NK-92 (cell line): ENCODE results near the gene PITX2.

ENCODE experiments used
- DNase-seq: peaks from one replicate; lab custom pipeline; 2025; ENCODE audit not compliant: unreplicated experiment; lab: John Stamatoyannopoulos, UW

The PITX2 gene

DNA sequence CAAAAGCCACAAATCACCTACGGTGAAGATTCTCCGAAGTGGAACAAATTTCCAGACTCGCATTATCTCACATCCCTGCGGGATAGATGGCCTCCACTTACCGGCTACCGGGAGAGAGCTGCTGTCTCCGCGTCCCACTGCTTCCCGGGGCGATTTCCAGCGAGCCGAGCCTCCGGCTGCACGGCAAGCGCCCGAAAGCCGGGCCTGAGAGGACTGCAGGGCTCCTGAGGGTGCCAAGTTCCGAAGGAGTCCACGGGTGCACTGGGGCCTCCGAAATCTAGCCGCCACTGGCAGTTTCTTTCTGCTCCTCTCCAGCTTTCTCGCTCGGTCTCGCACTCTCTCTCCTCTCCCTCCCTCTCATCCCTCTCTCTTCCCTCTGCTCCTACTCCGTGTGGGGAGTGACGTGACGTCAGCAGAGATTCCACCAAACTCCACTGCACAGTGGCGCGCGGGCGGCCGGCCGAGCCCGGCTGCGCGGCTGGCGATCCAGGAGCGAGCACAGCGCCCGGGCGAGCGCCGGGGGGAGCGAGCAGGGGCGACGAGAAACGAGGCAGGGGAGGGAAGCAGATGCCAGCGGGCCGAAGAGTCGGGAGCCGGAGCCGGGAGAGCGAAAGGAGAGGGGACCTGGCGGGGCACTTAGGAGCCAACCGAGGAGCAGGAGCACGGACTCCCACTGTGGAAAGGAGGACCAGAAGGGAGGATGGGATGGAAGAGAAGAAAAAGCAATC, 14.0 kb upstream of the PITX2 start:
- DNase-seq = no peak

- DNase-seq = no peak
These were observed 13.3 kb upstream of the PITX2 start for GRCh38 chr4:110636171-110636679.

DNA sequence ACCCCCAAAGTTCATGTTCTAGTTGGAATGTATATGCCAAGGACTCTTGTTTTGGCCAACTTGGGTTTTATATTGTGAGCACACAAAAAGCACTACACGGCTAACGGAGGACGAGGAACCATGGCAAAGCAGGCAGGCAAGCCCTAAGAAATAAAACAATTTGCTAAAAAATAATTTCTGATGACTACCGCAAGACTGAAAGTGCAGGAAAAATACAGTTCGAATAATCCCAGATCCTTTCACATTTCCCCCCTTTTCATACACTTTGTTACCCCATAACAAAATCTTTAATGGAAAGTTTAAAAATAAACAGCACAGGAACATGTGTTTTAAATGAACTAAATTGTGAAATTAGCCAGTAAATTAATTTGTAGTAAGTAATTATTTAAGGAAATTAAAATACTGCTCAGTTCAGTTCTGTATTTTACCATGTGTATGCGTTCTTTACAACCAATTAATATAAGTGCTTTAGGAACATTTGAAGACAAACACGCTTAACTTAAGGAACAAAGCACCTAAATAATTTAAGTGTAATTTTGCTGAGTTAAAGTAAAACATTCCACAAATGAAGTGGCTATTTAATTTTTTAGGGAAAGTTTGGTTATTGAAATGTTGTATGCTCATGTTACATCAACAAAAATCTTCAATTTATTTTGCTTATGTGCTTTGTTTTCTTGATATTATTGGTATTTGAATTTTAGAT, 12.4 kb upstream of the PITX2 start:
- DNase-seq = no peak

DNA sequence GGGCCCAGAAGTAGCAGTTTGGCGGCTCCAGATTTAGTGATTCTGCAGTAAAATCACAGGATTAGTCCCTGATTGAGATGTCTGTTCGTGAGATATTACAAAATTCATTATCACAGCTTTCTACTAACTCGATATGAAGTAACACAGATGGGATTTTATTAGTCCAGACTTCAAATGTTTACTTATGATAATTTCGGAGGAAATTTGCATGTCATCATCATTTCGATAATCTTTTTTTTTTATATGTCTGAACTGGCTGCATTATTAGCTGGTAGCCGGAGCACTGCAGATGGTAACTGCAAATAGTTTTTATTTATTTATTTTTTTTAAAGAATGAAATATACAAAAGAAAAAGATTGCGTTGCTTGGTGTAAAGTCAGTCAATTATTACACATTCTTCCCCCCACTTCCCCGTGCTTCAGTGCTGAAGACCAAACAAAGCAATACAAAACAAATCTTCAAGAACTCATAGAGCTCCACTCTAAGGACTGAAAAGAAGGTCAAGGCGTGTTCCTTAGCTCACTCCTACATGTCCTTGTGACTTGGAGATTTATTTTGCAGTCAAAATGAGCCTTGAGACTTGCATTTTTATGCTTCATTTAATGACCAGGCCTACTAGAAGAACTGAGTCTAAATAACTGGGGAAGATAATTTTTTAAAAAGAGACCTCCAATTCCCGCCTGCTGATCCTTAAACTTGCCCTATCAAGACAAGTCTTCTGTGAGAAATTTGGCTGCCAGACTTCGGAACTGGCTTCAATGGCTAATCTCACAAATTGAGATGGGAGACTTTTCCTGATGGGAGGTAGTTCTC, 11.7 kb upstream of the PITX2 start:
- no peak for DNase-seq

DNA sequence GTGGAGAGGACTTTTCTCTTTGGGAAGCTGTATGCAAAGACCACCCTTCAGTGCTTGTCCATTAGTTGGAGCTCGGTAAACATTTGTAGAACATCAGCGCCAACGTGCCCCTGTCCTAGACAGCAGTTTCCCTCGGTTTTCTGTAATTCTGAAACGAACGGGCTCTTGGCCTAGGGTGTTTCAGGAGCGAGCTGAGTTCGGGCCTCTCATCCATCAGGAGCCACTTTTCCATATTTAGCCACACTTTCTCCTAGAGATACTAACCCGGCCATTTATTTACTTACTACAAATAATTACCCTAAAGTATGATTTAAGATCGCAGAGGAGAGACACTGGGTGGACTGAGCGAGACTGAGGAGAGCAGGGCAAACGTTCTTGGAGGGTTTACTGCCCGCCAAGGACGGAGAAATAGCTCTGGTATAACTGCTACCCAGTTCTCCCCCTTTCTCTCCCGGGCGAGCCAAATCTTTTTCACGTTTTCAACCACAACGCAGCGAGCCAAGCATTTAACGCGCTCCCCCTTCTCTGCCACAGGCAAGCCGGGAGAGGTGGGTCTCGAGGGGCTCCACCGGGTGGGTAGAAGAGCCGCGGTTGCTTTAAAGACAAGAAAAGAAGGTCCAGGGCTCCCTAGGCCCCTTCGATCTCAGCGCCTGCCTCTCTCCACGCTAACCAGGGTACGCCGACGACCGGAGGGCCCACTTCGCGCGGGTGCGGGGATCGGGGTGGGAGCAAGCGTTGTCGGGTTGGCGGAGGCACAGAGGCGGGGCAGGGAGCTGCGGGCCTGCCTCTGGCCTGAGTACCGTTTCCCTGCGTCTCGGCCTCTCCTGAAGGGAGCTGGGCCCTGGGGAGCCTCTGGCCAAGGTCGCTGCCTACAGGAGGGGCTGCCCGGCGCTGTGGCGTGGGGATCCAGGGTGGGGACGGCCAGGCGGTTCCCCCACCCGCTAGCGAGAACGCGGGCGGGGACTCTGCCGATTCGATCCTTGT, 10.8 kb upstream of the PITX2 start:
- DNase-seq = no peak

GRCh38 chr4:110632506-110633357, 9.9 kb upstream of the PITX2 start:
- DNase-seq = no peak

DNA sequence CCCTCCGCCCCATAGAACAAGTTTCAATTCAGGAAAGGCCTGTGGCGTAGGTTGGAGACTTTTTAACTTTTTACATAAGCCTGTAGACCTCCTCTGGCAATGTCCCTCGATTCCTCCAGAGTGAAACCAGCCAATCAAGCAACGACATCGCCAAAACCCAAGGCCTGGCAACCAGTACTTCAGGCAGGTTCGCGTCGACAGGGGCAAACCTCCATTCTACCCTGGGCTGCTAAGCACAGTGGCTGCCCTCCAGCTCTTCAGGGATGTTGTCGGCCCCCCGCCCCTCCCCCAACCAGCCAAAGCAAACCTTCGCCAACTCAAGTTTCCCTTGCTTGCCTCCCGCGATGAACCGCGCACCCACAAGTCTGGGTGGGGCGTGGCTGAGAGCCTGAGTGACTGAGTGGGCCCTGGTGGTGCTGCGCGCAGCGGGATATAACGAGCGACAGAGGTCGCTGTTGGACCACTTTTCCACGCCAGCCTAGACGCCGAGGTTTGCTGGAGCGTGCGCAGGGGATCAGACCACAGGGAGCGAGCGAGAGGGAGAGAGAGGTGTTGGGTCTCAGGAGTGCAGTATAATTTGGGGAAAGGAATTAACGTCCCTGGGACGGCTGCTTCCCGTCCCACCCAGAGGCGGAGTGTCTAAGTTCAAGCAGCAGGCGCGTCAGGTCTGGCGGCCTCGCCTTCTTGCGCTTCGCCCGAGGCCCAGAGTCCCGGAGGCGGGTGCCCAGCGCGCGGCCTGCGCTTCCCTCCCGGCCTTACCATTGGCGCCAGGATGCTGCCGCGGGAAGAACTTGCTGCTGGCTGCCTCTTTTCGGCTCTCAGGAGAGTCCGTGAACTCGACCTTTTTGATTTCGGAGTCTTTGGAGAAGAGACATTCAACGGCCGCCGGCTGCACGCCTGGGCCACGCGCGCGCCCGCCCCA, 9.0 kb upstream of the PITX2 start:
- DNase-seq = no peak

DNA sequence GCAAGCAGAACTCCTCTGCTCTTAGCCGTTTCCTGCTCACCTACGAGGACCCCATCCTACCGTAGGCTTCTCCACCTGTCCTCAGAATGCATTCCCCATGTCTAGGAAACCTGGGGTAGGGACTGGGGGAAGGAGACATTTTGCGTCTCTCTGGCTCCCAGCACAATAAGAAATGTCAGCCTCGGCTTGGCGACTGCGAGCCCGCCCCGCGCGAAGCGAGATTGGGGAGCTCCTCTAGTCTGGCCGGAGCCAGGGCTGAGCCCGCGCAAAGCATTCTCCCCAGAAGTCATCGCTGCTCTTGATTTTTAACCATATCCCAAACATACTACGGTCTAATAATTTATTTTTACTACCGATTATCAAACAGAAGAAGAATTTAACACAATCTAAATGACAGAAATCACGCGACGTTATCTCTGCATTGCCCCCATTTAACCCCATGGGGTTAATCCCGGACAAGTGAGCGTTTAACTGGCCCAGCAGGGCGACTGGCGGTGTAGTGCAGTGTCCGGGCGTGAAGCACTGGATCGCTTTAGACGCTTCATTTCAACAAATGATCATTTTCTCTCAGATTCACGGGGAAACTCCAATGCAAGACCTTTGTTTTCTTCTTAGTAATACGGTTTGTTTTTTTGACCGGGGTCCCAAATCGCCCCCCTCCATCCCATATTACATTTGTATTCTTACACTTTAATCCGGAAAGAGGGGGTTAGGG, 8.0 kb upstream of the PITX2 start:
- DNase-seq = no peak

GRCh38 chr4:110629780-110630687, 7.2 kb upstream of the PITX2 start:
- DNase-seq = no peak

- no peak for DNase-seq
These were observed 6.4 kb upstream of the PITX2 start for GRCh38 chr4:110629214-110629754.

- DNase-seq = no peak
These were observed 5.9 kb upstream of the PITX2 start for GRCh38 chr4:110628663-110629213.

DNA sequence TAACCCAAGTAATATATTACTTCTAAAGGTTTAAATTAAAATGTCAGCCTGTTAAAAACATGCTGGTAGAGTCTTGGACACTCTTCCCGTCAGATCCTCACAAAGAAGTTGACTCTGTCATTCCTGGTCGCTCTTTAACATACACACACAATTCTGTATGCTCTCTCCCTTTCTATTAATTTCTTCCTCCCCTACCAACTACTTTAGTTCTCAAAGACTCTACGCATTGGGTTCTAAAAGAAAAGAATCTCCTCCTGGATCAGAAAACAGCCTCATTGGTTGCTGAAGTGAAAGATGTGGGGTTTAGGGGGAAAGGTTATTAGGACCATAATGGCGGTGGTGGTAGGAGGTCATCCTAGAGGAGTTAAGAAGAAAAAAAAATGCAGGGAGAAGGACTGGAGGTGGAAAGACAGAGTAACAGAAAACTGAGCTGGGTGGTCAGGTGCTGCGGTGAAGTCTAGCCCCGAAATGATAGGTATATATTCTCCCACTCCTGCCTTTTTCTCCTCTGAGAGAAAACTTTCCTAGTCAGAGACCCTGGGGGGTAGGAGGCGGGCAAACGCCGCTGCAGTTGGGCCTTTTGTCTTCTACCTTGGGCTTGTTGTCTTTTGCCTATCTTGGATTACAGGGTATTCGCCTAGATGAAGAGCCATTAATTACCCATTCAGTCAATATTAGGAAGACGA, 5.2 kb upstream of the PITX2 start:
- DNase-seq = no peak

GRCh38 chr4:110626532-110627153, 3.8 kb upstream of the PITX2 start:
- no peak for DNase-seq

GRCh38 chr4:110625576-110626257, 2.8 kb upstream of the PITX2 start:
- no peak for DNase-seq
